Liver (tissue), 2 donors: ENCODE results near the gene COBL.

ENCODE experiments used
- YY1 ChIP-seq: IDR thresholded peaks from 2 replicates; pipeline ENCODE4 v1.6.1; 2016; ENCODE audit warnings: antibody characterized with exemption, mild to moderate bottlenecking
- TF ChIP-seq, protein P1 (sequence below): fragments of 150-350 bp; IDR thresholded peaks from 2 replicates; pipeline ENCODE4 v1.5.1; 2017; ENCODE audit warnings: improper control_type of control experiment, low read depth, low read length; ENCODE audit not compliant: missing input control
- donor health status: healthy.

DNA sequence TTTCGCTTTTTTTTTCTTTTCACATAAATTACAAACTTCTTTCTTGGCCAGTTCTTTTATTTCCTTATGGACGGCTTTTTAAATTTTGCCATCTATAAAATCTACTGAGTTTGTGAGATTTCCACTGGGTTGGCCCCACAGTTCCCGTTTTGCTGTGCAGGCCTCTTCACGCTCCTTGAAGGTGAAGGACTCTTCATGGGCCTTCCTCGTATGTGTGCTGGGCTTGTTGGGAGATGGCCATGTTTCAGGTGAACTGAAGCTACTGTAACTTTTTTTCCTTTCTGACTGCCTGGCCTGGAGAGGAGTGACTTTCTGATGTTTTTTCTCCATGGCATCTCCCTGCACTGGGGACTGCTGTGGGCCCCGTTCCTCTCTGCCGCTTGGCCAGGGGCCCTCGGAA, 262.4 kb downstream of the COBL start:
- TF ChIP-seq, protein P1, sequence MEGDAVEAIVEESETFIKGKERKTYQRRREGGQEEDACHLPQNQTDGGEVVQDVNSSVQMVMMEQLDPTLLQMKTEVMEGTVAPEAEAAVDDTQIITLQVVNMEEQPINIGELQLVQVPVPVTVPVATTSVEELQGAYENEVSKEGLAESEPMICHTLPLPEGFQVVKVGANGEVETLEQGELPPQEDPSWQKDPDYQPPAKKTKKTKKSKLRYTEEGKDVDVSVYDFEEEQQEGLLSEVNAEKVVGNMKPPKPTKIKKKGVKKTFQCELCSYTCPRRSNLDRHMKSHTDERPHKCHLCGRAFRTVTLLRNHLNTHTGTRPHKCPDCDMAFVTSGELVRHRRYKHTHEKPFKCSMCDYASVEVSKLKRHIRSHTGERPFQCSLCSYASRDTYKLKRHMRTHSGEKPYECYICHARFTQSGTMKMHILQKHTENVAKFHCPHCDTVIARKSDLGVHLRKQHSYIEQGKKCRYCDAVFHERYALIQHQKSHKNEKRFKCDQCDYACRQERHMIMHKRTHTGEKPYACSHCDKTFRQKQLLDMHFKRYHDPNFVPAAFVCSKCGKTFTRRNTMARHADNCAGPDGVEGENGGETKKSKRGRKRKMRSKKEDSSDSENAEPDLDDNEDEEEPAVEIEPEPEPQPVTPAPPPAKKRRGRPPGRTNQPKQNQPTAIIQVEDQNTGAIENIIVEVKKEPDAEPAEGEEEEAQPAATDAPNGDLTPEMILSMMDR: no peak
- no peak for TF ChIP-seq YY1
